HepG2 (cell line): ENCODE results near the gene IGFBP6.

Experiments
- ELF4 ChIP-seq: sonication (generic); formaldehyde crosslinking; IDR thresholded peaks from 2 replicates; pipeline ENCODE4 v1.5.0; 2020; ENCODE audit warnings: missing genetic modification reagents, mild to moderate bottlenecking, moderate library complexity, borderline replicate concordance
- TF ChIP-seq, protein P1 (sequence below): IDR thresholded peaks from 2 replicates; pipeline ENCODE4 v1.6.1; 2012; ENCODE audit warnings: low read length, improper control_type of control experiment

DNA sequence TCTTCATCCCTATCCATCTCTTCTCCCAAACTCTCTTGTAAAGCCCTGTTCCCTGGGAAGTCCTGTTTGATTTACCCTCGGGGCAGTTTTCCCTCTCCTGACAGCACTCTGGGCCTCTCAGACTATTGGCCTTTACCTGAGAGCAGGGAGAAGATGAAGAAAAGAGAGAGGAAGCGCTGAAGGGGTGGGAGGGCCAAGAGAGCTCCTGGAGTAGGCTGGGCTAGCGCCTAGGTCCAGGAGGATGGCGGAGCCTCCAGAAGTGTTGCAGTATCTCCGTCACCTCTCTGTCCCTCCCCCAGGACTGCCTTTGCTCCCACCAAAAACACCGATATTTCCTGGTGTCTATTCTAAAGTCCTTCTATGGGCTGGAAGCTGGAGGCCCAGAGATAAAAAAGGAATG is 5.7 kb upstream of the IGFBP6 start:
- no peak for TF ChIP-seq ELF4 (CRISPR knock-in tag)
- TF ChIP-seq, protein P1, sequence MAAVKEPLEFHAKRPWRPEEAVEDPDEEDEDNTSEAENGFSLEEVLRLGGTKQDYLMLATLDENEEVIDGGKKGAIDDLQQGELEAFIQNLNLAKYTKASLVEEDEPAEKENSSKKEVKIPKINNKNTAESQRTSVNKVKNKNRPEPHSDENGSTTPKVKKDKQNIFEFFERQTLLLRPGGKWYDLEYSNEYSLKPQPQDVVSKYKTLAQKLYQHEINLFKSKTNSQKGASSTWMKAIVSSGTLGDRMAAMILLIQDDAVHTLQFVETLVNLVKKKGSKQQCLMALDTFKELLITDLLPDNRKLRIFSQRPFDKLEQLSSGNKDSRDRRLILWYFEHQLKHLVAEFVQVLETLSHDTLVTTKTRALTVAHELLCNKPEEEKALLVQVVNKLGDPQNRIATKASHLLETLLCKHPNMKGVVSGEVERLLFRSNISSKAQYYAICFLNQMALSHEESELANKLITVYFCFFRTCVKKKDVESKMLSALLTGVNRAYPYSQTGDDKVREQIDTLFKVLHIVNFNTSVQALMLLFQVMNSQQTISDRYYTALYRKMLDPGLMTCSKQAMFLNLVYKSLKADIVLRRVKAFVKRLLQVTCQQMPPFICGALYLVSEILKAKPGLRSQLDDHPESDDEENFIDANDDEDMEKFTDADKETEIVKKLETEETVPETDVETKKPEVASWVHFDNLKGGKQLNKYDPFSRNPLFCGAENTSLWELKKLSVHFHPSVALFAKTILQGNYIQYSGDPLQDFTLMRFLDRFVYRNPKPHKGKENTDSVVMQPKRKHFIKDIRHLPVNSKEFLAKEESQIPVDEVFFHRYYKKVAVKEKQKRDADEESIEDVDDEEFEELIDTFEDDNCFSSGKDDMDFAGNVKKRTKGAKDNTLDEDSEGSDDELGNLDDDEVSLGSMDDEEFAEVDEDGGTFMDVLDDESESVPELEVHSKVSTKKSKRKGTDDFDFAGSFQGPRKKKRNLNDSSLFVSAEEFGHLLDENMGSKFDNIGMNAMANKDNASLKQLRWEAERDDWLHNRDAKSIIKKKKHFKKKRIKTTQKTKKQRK: no peak
